Head of caudate nucleus (tissue), 42 donors: Measurements from ENCODE around the gene NTRK3.

ENCODE experiments used
- DNase-seq, 42 donors: peaks; one replicate each; pipeline versions ENCODE4 v3.0.0 to v3.0.0-alpha.2; 2020 to 2021; ENCODE audit warnings: mixed read lengths in 7 of 42
- intact Hi-C: fragments of 100-400 bp; cut with DNase I; formaldehyde crosslinking; loops from one replicate; pipeline ENCODE4 v1.15.0; 2022

NTRK3 gene

GRCh38 chr15:88022716-88023115 is 233.8 kb downstream of the NTRK3 start:
- intact Hi-C loops, result no loop called here
- no peak for DNase-seq

DNA sequence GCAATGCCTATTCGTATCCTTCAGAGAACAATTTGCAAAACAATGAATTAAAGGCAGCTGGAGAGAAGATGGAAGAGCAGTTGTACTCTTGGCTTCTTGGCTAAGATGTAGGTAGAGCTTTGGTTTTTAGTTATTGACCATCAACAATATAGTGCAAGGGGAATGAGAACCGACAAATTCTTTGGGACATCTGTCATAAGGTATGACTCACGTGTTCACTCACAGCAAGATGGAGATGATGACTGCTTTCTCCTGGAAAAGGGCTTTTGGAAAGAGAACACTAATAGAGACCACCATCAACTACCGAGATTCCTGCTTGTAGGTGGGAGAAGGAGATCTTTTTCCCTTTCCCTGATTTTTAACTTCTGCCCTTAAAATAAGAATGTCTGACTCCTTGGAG is 234.9 kb downstream of the NTRK3 start:
- intact Hi-C loops, result no loop called here
- DNase-seq, result no peak

- no peak for DNase-seq
- intact Hi-C loops, result no loop called here
These were observed 235.7 kb downstream of the NTRK3 start for GRCh38 chr15:88020806-88021205.

- intact Hi-C loops, result no loop called here
- no peak for DNase-seq
These were observed 236.9 kb downstream of the NTRK3 start for GRCh38 chr15:88019656-88020055.

- intact Hi-C loops, result no loop called here
- DNase-seq, result peak in 4 of 42 donors; percentile 17 to 48 (median 31)
These were observed 237.5 kb downstream of the NTRK3 start for GRCh38 chr15:88018869-88019641.

DNA sequence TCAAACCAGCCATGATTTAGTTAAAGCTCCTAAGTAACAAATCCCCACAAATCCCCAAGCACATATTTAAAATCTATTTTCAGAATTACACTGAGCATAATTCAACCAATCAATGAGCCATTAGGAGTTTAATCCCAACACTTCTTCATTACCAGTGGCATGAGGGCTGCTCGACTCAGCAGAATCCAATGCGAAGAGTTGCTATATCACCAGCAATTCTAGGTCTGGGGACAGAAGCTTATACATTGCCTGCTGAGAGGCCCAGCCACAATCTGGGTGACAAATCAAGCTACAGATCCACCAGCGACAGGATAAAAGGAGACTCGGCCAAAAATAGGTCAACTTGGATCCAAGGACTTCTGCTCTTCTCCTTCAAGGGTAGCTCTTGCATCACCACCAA is 238.8 kb downstream of the NTRK3 start:
- DNase-seq, result no peak
- intact Hi-C loops, result no loop called here

GRCh38 chr15:88016406-88016805 is 240.1 kb downstream of the NTRK3 start:
- no peak for DNase-seq
- intact Hi-C loops, result no loop called here

DNA sequence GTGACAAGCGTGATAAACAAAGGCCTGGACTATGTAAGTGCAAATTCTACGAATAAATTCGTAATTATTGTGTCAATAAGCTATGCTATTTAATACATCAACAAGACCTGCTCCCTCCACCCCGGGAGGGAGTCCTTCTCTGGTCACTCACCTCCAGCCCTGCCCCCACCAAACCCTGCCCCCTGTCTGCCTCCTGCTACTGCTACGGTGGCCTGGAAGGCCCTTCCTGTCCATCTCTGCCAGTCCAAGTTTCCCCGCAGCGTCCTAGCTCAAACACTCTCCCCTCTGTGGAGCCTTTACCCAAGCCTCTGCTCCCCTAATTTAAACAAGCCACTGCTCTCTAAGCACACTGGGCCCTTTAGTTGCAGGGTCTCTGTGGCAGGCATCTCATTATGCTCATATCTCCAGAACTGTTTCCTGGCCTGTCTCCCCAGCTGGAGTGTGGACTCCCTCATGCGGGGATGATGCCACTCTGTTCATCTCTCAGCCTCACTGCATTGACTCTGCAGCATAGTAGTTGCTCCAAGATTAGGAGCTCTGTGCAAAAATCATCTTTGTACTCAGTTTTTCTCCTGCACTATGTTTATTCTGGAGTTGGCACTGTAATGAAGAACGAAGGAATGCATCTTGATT is 241.2 kb downstream of the NTRK3 start:
- peak in 15 of 42 donors; percentile 17 to 61 (median 37) for DNase-seq
- intact Hi-C loops, result no loop called here

GRCh38 chr15:88014454-88015160 is 241.9 kb downstream of the NTRK3 start:
- intact Hi-C loops, result no loop called here
- DNase-seq, result peak in 12 of 42 donors; percentile 14 to 56 (median 29)

GRCh38 chr15:88013111-88013510 is 243.4 kb downstream of the NTRK3 start:
- no peak for DNase-seq
- intact Hi-C loops, result no loop called here

DNA sequence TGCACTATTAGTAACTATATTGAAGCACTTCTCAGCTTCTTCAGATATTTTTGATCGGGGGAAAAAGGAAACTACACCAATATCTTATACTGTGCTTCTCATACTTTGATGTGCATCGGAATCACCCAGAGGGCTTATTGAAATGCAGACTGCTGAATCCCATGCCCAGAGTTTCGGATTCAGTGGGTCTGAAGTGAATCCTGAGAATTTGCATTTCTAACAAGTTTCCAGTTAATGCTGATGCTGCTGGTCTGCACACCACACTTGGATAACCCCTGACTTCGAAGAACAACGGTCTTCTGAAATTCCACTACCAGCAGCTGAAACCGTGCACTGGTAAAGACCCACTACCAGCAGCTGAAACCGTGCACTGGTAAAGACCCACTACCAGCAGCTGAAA is 243.9 kb downstream of the NTRK3 start:
- DNase-seq, result no peak

DNA sequence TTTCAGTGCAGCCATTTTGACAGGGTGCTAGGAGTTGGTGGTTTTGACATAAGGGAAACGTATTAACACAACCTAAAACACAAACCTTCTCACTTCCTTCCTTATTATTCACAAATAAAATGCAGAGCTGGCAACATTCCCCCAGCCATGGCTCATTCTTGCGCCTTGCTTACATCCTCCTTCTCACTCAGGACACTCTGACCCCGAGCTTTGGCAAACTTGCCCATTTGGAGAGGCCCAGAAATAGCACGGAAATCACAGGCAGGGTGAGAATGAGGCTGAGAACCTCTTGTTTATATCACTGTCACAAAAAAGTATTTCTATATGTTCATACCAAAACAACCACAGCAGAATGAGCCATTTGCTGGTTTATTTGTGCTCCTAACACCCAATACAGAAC is 244.3 kb downstream of the NTRK3 start:
- no peak for DNase-seq
- intact Hi-C loops, result no loop called here

More for the DNA sequence above, 243.9 kb downstream of the NTRK3 start:
- intact Hi-C loops, result no loop called here

DNA sequence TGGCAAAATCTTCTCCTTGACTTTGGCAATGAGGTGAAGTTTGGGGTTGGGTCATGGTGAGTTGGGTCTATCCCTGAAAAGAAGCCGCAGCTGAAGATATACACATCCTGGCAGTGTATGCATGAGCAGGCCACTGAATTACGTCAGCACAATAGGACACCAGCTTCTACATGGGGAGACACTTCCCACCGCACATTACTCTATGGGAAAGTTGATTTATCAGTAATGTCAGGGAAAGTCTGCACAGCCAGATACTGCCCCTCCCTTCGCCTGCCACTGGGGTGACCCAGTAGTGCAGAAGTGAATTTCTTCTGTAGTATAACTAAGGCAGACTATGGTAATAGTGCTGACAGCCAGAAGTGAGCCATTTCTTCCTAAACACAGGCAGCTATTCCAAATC is 245.0 kb downstream of the NTRK3 start:
- intact Hi-C loops, result no loop called here
- DNase-seq, result no peak

DNA sequence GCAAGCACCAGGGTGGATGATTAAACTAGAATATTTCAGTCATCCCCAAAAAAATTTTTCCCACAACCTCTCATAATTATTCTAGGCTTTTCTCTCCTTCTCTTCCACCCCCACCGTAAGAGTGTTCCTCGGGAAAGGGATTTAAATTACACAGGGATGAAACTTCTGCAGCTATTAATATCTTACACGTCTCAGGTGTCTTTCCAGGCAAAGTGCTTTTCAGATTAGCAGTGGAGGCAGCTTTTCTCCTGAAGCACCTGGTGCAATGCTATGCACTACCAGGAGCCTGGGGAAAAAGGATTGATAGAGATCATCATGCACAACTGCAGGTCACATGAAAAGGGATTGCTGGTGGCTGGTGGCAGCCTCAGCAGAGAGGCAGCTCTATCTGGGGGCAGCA is 250.4 kb downstream of the NTRK3 start:
- intact Hi-C loops, result no loop called here
- DNase-seq, result peak in 25 of 42 donors; percentile 4 to 77 (median 40)

DNA sequence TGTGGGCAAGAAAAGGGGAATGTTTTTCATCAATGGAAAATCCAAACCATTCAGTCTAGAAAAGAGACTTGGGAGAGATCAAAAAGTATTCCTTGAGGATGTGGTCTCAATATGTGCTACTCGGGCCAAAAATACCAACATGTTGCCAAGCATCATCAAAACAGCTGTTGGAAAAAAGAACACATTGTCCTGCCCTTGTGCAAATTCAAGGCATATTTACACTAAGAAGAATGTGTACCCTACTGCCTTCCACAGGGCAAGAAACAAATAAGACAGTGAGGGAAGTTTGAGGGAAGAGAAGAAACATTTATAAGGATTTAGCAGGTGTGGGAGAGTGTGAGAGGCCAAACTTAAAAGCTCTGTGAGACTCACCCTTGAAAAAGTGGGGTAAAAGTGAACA is 252.1 kb downstream of the NTRK3 start:
- intact Hi-C loops, result no loop called here

GRCh38 chr15:88003541-88004327 is 252.8 kb downstream of the NTRK3 start:
- intact Hi-C loops, result no loop called here
- no peak for DNase-seq

More for the DNA sequence above, 252.1 kb downstream of the NTRK3 start:
- DNase-seq, result no peak

DNA sequence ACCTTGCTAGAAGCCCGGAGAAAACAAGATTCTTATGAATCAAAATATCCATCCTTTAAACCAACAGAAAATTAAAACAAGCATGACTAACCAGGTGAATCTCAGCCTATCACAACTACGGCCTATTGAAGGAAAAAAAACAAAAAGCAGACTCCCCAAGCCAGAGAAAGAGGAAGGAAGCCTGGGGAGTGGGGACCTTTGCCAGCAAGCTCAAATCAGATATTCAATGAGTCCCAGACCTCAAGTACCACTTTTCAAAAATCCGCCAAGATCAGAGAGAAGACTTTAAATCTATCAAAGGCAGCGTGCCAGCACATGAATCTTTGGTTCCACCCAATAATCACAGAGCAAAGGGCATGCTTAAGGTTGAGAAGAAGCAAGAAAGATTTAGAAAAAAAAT is 253.8 kb downstream of the NTRK3 start:
- DNase-seq, result no peak
- intact Hi-C loops, result no loop called here

- DNase-seq, result no peak
- intact Hi-C loops, result no loop called here
These were observed 257.9 kb downstream of the NTRK3 start for GRCh38 chr15:87998630-87999029.

DNA sequence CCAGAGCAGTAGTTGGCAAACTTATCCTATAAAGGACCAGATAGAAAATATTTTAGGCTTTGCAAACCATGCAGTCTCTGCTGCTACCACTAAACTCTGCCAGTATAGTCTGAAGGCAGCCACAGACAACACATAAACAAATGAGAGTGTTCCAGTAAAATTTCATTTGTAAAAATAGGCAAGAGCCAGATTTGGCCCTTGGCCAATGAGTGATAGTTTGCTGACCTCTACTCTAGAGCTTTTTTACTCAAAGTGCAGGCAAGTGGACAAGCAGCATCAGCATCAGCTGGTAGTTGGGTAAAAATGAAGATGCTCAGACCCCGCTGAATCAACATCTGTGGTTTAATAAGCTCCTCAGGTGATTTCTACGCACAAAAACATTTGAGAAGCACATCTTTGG is 269.8 kb downstream of the NTRK3 start:
- intact Hi-C loops, result no loop called here
- no peak for DNase-seq
